GM21528 (cell line): ENCODE data around the gene CLEC1A.

Experiments
- ATAC-seq: cut with Tn5 transposase; IDR thresholded peaks from one replicate; pipeline ENCODE4 v1.9.1; 2021; ENCODE audit warnings: mild to moderate bottlenecking, moderate library complexity; ENCODE audit not compliant: unreplicated experiment, low FRiP score

Gene CLEC1A, protein sequence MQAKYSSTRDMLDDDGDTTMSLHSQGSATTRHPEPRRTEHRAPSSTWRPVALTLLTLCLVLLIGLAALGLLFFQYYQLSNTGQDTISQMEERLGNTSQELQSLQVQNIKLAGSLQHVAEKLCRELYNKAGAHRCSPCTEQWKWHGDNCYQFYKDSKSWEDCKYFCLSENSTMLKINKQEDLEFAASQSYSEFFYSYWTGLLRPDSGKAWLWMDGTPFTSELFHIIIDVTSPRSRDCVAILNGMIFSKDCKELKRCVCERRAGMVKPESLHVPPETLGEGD

DNA sequence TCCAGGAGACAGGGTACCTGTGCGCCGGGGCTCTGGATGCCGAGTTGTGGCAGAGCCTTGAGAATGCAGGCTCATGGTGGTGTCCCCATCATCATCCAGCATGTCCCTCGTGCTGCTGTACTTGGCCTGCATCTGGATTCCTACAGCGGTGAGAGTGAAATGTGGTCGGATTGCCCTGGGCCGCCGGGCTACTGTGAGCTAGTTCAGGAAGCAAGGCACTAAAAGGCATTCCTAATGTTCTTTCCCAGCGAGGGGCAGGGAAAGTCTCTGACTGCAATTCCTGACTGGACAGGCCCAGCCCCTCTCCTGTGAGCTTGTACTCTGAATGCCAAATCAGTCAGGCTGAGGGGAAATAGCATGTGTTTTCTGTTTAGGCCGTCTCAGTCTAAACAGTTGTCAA lies at the start of gene CLEC1A:
Gene CLEC1A (minus strand): TSS at position 195 of the 400 bp plus-strand sequence. CDS start 63 bp downstream, at position 132.
- no peak for ATAC-seq

GRCh38 chr12:10147714-10148403 lies 49.1 kb upstream of the CLEC1A start:
- ATAC-seq, result peak; percentile 78

DNA sequence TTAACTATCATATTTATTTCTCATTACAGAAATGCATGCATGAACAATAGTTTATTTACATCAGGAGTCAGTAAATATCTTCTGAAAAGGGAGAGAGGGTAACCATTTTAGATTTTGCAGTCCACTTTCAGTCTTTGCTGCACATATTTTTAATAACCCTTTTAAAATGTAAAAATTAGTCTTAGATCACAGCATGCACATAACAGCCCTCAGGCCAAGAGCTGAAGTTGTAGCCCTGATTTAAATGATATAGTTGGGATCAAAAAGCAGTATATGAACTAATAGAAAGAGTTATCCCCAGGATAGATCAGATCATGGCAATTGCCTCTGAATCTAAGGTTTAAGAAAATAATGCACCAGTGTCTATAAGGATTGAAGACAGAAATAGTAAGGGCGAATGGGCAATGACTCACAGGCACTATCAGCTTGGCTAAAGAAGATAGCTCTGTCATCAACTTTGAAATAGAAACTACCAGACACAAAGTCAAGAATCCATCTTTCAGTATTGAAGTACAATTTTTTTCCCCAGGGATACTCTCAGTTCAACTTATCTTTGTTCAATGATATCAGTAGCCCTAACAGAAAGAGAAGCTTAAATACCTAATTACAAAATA lies 44.3 kb upstream of the CLEC1A start:
- ATAC-seq, result no peak

DNA sequence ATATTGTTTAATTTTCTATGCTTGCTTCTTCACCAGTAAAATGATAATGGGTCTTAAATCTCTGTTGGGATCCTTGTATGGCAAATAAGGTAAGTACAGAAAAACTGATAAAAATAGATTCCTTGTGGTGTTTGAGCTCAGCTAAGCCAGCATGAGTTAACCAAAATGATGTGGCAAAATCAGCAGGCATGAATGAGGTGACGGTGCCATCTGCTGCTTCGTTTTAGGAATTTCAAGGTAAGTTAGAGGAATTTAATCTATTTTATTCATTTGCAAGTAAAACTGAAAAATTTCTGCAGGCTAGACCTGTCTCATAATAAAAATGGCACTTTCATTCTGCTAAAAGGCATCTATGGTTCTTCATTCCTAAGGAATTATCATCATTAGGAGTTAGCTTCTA lies 41.2 kb upstream of the CLEC1A start:
- ATAC-seq, result no peak

DNA sequence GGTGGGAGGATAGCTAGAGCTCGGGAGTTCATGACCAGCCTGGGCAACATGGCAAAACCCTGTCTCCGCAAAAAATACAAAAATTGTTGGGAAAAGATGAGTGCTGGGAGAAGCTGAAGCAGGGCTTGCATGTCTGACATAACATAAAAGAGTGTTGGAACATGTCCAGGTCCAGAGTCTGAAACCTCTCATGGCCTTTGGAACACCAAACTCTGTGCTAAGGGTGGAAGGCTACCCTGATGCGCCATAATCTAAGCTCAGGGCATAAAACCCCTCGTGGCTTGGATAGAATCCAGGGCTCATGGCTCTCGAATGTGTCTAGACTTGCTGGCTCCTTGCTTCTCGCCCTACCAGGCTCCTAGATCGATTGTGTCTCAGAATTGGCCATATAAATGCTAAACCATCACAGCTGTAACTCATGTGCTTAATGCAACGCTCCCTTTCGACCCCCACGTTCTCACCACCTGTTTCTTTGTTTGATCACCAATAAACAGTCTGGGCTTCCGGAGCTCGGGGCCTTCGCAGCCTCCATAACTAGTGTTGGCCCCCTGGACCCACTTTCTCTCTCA lies 37.9 kb upstream of the CLEC1A start:
- no peak for ATAC-seq

DNA sequence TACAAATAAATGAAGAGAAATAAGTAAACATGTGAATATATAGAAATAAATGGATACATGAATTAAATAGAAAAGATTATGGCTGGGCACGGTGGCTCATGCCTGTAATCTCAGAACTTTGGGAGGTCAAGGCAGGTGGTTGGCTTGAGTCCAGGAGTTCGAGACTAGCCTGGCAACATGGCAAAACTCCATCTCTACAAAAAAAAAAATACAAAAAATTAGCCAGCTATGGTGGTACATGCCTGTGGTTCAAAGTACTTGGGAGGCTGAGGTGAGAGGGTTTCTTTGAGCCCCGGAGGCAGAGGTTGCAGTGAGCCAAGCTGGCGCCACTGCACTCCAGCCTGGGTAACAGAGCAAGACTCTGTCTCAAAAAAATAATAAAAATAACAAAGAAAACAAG lies 36.3 kb upstream of the CLEC1A start:
- no peak for ATAC-seq

GRCh38 chr12:10132850-10133370 lies 34.1 kb upstream of the CLEC1A start:
- ATAC-seq, result no peak

- ATAC-seq, result no peak
Observed at GRCh38 chr12:10131111-10131690, 32.4 kb upstream of the CLEC1A start.

DNA sequence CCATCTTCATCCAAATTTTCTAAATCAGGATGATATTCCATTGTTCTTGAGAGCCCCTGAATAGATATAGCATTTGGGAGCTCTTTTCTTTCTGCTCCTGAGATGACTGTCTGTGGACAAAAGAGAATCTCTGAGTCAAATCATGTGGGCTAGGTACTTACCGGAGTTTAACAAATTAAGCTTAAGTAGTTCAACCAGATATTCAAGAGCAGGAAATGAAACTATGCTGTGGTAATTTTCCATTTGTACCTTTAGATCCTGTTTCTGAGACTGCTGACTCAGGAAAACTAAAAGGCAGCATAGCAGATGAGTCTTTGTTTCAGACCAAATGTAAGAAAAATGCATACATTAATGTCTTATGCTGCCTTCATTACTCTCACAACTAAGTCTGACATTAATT lies 31.3 kb upstream of the CLEC1A start, which contains the start of gene CLEC7A:
Gene CLEC7A (minus strand): TSS at position 158 of the 400 bp plus-strand sequence. CDS start 117 bp downstream, at position 41.
- ATAC-seq, result peak; percentile 76

DNA sequence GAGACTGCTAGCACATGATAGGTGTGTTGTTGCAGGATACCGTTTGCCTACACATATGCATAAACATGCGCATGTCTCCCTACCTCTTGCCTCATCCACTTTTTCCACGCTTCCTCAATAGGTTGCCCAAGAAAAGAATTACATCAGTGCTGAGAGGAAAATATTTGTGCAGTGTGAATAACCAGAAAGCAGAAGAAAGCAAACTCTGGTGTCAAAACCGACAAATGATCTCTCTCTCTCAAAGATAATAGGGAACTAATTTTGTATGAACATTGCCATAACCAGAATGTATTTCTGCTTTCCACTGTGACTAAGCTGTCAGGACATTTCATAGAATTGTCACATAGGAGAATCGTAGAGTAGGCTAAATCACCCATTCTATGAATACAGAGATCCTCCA lies 29.9 kb upstream of the CLEC1A start:
- no peak for ATAC-seq

DNA sequence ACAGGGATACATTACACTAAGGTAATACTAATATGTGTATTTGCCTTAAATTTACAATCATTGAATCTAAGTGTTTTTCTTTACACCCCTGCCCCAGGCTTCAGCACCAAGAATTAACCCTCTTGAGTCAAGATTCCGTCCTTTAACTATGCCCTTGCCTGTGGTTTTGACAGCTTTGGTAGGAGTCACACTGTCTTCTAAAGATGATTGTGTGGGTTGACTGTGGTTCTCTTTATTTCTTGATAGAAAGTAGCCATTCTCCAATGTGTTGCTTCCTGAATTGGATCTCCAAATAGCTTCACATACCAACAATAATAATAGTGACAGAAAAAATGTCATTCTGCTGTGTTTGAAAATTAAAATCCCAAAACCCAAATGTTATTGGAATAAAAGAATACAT lies 27.6 kb upstream of the CLEC1A start:
- ATAC-seq, result no peak

GRCh38 chr12:10122689-10123088 lies 23.9 kb upstream of the CLEC1A start:
- ATAC-seq, result no peak

GRCh38 chr12:10121278-10121677 lies 22.5 kb upstream of the CLEC1A start:
- ATAC-seq, result no peak

GRCh38 chr12:10119066-10119465 lies 20.3 kb upstream of the CLEC1A start:
- ATAC-seq, result no peak

DNA sequence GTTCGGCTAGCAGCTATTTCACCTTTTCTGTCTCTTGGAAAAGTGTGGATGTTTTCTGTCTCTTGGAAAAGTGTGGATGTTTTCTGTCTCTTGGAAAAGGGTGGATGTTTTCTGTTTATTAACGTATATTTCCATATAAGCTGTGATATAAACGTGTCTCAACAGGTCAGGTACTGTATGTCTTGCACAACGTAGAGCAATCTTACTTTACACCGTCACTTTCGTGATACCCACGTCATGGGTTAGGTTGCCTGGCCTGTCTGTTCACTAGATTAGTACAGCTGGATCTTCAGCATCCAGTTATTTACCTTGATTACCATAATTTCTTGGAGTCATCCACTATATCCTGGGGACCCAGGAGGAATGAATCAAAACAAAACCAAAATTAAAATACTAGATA lies 17.1 kb upstream of the CLEC1A start:
- ATAC-seq, result no peak

GRCh38 chr12:10115311-10115710 lies 16.5 kb upstream of the CLEC1A start:
- no peak for ATAC-seq

GRCh38 chr12:10113920-10114319 lies 15.1 kb upstream of the CLEC1A start:
- ATAC-seq, result no peak

- ATAC-seq, result no peak
Observed at GRCh38 chr12:10113075-10113474, 14.3 kb upstream of the CLEC1A start.

- ATAC-seq, result no peak
Observed at GRCh38 chr12:10111451-10111850, 12.7 kb upstream of the CLEC1A start.

DNA sequence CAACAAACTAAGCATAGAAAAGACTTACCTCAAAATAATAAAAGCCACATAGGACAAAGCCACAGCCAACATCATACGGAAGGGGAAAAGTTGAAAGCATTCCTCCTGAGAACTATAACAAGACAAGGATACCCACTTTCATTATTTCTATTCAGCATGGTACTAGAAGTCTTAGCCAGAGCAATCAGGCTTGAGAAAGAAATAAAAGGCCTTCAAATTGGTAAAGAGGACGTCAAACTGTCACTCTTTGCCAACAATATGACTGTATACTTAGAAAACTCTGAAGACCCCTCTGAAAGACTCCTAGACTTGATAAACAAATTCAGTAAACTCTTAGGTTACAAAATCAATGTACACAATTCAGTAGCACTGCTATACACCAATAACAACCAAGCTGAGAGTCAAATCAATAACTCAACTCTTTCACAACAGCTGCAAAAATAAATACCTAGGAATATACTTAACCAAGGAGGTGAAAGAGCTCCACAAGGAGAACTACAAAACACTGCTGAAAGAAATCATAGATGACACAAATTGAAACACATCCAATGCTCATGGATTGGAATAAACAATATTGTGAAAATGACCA lies 11.6 kb upstream of the CLEC1A start:
- no peak for ATAC-seq
